Stimulated activated CD4-positive, alpha-beta T cell treated with anti-CD3 and anti-CD28 coated beads, Interleukin-15, amount 100 ng/mL, for 24 hours (primary cell): ENCODE measurements around the gene PLCH1.
"Not testable (repeated sequence)": the region's sequence is repeated elsewhere in the genome, so short reads cannot be mapped to it uniquely, and the experiment has no call there.

Experiments
- DNase-seq: peaks from one replicate; pipeline ENCODE4 v3.0.0-alpha.2; 2020

Gene PLCH1

DNA sequence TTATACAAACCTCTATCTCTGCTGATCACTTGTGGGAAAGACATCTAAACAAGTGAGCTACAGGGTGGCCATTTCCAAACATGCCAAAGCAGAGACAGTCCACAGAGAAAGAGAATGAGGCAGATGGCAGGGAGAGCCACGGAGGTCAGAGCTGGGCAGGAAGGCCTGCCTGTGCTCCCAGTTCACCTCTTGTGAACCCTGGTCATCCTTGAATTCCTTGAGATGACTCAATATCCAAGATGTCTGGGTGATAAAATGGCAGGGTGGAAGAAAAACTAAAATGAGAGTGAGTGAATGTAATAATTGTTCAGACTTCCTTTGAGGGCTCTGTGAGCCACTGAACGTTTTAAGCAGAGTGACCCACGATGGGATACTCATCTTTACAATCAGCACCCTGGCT, 104.8 kb downstream of the PLCH1 start:
- DNase-seq: no peak

DNA sequence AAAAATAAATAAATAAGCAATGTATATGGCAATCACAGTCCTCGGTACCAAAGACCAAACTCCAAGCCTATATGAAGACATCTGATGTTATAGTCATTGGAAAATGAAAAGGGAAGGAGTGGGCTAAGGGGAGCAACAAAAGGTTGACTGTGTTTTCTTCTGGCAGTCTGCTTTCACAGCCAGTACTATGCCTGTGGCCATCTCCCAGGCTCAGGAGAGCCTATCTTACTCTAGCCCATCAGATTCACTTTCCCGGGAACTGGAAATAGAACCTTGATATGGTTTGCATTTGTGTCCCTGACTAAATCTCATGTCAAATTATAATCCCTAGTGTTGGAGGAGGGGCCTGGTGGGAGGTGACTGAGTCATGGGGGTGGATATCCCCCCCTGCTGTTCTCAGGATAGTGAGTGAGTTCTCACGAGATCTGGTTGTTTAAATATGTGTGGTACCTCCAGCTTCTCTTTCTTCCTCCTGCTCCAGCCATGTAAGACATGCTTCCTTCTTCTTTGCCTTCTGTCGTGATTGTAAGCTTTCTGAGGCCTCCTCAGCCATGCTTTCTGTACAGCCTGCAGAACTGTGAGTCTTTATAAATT, 105.3 kb downstream of the PLCH1 start:
- no peak for DNase-seq

DNA sequence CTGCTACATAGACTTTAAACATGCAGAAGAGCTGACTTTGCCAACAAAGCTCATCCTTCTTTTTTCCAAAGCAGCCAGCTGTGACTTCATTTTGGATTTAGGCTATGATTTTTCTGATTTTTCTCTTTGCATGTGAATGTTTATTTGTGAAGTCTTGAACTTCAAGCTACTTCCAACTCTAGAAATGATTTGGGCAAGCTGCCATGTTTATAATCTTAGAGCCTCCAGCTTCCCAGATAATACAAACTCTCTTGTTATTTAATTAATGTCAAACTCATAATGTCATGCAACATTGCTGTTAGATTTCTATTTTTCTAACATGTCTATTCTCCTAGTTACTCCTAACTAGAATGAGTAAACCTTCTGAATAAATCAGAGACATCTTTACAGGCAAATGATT, 106.4 kb downstream of the PLCH1 start:
- not testable (repeated sequence) for DNase-seq

DNA sequence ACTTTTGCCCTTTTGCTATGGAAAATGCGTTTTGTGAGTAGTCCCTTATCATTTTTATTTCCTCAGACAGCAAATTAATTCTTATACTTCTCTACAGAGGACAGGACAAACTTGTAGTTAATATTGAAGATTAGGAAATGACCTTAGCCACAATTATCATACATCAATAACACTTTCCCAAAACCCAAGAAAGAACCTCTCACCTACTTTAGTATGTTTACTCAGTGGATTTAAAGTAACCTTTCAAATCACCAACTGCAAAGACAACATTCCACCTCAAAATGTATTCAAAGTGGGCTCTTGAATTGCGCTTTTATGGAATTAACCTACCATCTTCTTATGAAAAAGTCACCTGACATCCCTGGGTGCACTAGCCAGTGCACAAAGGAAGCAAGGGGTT, 107.3 kb downstream of the PLCH1 start:
- DNase-seq: no peak

DNA sequence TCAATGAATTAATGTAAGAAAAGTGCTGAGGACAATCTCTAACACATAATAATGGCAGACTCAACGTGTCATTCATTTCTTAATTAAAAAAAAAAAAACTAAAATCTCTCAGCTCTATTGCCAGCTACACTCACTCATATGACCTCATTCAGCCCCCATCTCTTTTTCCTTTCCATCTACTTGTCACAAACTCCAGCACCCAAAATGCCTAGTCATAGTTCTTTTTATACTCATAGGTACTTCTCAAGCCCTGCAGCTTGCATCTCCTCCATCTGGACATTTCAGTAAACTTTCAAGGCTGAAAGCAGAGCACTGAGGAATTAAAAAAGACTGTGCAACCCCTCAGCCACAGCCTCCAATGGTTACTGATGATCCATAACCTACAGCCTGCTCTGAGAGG, 109.8 kb downstream of the PLCH1 start:
- DNase-seq: no peak

DNA sequence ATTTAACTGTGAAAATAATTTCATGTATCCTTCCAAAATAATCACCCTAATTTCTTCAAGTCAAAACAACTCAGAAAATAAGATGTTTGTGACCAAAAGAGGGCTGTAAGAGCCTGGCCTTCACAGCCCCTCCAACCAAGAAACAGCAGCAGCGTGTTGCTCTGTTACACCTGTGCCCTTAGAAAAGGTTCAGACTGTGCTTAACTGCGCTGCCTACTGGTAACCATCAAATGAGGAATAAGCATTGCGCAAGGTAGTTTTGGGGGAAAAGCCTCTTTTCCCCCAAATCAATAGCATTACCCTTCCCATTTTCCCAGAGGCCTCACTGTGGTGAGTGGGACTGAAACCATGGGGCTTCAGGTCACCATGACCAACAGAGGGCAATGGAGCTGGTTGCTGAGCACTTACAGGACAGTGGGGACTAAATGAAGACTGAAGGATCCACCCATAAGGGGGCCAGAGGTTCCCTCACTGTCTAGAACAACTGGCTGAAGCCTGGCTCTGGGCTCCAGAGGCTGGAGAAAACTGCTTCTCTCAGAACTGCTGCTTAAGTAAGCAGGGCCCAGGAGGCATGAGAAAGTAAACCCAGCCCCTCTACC, 110.7 kb downstream of the PLCH1 start:
- DNase-seq: no peak

DNA sequence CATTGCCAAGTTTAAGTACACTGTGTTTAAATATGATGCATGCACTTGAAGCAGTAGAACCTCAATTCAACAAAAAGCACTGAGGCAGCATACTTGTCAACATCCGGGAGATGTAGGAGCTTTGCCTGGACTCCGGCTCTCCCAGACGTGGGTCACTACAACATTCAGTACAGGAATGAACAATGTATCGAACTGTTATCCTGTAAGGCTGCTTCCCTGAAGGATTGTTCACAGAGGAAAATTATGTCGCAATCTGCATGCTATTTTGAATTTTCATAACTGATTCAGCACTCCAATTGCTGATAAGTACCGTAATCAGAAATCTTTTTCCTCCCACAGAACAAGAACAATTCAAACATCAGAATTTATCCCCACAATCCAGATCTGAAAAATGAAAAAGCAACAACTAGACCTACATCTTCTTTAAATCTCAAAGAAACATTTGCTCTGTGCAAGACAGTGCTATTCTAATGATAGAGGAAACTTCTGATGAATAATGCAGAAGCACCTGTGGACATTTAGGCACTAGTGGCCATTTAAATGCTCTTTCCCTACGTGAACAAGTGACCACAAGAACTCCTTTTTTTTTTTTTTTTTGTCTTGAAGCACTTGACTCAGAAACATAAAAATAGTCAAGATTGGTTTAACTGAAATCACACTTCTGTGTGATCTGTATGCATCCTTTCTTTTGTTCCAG, 113.4 kb downstream of the PLCH1 start:
- no peak for DNase-seq

DNA sequence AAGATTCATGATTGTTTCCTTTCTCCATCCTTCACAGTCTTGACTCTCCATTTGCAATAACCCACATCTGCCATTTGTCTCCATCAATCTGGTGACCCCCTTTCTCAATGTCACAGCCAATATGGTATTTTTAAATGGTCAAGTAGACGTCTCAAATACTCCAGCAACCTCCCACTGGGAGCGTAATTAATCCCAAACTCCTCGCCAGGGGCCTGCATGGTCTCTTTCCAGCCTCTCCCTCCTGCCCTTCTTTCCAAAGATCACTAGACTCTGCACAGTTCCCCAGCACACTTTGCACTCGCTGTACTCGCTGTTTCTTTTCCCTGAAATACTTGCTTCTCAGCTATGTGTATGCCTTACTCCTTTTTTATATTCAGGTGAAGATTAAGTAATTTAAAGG, 115.3 kb downstream of the PLCH1 start:
- DNase-seq: no peak

DNA sequence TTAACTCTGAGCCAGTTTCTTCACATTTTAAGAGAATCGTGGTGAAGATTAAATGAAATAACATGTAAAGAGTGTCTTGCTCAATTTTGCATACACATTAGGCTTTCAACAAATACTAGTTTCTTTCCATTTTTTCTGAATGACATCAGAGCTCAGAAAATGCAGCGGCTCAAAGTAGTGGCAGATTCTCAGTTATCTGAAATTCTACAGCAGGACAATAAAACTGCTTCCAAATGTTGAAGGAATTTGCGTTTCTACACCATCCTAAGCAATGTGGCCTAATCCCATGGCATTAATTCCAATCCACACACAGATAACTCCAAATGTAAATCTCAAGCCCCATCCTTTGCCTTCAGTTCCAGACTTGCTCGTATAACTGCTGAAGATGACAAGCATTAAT, 115.8 kb downstream of the PLCH1 start:
- no peak for DNase-seq

DNA sequence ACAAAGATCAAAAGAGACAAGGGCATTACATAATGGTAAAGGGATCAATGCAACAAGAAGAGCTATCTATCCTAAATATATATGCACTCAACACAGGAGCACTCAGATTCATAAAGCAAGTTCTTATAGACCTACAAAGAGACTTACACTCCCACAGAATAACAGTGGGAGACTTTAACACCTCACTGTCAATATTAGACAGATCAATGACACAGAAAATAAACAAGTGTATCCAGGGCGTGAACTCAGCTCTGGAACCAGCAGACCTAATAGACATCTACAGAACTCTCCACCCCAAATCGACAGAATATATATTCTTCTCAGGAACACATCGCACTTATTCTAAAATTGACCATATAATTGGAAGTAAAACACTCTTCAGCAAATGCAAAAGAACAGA, 122.2 kb downstream of the PLCH1 start:
- DNase-seq: not testable (repeated sequence)

DNA sequence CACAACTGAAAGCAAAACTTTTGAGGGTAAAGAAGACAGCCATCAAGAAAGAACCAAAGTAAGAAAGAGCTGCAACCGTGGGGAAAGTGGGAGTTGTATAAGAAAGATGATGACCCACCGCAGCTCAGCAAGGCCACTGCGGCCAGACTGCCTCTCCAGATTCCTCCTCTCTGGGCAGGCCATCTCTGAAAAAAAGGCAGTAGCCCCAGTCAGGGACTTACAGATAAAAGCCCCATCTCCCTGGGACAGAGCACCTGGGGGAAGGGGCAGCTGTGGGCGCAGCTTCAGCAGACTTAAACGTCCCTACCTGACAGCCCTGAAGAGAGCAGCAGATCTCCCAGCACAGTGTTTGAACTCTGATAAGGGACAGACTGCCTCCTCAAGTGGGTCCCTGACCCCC, 124.3 kb downstream of the PLCH1 start:
- not testable (repeated sequence) for DNase-seq

DNA sequence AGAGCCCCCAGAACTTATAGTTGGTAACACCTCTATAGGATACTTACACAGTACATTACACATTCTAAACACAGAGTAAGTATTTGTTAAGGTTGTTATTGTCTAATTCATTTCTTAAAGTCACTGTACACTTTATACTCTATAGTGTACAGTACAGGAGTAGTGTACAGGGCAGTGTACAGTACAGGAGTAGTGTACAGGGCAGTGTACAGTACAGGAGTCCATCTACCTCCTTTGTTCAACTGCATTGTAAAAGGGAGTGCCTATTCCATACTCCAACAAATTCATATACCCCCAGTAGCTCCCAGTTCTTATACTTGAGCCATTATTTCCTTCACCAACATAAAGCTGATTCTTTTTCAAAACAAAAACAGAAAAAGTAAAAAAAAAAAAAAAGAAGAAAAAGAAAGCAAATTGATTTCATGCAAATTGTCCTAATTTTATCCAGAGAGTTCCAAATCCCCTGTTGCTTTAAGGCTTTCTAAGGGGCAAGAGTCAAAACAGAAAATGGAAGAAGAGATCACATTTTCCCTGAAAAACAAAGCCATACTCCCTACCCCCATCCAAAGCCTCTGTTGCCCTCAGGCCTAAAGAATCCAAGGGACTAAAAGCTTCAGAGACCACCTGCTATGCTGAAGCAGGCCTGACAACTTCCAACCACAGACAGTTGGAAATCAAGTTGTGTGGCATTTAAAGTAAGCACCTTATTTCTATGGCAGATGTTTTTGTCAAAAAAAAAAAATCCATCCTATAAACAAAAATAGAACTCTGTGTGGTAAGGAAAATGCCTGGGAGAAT, 125.6 kb downstream of the PLCH1 start:
- no peak for DNase-seq

DNA sequence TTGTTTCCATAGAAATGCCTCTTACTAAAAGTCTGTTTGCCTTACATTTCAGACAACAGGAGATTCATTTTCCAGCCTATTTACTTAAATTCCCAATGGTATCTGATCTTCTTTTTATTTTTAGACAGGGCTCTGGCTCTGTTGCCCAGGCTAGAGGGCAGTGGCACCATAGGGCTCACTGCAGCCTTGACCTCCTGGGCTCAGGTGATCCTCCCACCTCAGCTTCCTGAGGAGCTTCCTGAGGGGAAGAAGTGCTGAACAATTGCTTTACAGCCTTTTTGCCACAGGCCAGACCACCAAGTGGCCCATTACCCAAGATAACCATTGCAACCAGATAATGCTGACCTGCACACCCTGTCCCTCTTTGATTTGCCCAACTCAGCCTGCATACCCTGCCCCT, 126.3 kb downstream of the PLCH1 start:
- no peak for DNase-seq

DNA sequence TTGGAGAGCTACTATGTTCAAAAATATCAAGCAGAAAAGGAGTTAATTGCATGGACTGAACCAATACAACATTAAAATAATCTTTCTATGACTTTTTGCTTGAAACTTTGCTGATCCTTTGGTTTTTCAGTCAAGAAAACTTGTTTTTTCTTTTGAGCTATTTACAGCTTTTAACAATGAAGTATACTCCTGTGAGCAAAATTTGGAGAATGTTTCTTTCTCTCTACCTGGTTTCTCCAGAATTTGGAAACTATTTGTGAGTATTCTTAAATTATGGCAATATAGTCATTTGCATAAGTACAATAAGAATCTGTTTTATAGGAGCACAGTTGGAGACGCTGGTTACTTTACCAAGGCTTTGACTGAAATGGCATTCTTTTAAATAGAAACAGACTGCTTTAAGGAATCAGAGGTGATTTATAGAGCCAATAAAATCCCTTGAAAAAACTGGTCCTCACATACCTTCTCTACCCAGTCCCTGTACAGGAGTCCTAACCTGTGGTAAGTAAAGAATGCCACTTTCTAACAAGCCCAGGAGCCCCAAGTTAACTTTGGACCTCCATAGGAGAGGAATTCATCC, 127.4 kb downstream of the PLCH1 start:
- DNase-seq: no peak

DNA sequence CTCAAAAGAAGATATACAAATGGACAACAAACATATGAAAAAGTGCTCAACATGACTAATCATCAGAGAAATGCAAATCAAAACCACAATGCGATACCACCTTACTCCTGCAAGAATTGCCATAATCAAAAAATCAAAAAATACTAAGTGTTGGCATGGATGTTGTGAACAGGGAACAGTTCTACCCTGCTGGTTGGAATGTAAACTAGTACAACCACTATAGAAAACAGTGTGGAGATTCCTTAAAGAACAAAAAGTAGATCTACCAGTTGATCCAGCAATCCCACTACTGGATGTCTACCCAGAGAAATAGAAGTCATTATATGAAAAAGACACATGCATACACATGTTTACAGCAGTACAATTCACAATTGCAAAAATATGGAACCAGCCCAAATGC, 129.7 kb downstream of the PLCH1 start:
- DNase-seq: not testable (repeated sequence)

DNA sequence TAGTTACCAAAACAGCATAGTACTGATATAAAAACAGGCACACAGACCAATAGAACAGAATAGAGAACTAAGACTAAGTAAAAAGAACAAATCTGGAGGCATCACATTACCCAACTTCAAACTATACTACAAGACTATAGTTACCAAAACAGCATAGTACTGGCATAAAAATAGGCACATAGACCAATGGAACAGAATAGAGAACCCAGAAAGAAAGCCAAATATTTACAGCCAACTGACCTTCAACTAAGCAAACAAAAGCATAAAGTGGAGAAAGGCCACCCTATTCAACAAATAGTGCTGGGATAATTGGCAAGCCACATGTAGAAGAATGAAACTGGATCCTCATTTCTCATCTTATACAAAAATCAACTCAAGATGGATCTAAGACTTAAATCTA, 130.5 kb downstream of the PLCH1 start:
- DNase-seq: not testable (repeated sequence)

DNA sequence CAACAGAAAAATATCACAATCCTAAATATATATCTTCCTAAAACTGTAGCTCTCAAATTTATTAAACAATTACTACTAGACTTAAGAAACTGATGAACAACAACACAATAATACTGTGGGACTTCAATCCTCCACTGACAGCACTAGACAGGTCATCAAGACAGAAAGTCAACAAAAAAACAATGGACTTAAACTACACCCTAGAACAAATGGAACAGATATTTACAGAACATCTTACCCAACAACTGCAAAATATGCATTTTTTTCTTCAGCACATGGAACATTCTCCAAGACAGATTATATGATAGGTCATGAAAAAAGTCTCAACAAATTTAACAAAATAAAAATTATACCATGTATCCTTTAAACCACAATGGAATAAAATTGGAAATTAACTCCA, 133.4 kb downstream of the PLCH1 start:
- no peak for DNase-seq

DNA sequence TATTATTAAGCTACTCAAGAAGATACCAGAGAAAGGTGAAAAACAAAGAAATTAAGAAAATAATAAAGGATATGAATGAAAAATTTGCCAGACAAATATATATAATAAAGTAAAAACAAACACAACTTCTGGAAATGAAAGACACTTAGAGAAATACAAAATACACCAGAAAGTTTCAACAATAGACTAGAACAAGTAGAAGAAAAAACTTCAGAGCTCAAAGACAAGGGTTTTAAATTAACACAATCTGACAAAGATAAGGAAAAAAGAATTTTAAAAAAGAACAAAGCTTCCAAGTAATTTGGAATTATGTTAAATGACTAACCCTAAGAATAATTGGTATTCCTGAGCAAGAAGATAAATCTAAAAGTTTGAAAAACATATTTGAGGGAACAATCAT, 135.3 kb downstream of the PLCH1 start:
- no peak for DNase-seq

DNA sequence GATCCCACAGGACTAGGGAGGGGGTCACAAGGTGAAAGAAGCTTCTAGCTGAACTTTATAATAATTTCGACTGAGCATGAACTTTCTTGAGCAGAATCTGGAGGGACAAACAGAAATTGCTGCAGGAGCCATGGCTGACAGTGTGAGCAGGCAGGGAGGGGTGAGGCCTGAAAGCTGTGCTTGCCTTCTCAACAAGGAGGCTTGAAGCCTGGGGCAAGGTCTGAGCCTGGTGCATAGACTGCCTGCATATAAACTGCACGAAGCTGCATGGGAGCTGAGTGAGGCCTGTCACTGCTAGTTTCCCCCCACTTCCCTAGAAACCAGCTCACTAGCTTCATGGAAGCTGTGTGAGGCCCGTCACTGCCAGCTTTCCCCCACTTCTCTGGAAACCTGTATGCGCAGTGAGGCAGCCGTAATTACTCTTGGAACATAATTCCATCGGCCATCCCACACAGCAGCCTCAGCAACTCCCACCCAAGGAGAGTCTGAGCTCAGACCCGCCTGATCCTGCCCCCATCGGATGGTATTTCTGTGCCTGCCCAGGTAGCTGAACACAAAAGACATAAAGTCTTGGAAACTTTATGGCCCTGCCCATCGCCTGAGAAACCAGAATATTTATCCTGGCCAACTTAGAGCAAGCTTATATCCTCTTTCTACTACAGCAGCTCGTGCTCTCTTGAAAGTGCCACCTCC, 136.5 kb downstream of the PLCH1 start:
- DNase-seq: no peak

DNA sequence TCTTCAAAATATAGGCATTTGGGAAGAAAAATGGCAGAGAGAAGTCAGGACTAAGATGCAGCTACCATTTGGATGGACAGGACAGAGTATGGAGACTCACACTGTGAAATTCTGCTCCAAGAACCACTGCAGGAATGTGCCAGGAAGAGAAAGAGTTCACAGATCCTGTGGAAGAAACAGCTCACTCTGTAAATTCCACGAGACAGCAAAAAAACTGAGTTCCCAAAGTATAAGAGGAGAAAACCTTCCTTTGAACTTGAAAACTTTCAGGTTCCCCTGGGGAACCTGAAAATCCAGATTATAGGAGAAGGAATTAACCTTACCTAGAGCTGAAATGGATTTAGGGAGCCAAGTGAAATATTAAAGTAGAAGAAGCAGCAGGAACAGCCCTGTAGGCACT, 137.1 kb downstream of the PLCH1 start:
- DNase-seq: no peak

DNA sequence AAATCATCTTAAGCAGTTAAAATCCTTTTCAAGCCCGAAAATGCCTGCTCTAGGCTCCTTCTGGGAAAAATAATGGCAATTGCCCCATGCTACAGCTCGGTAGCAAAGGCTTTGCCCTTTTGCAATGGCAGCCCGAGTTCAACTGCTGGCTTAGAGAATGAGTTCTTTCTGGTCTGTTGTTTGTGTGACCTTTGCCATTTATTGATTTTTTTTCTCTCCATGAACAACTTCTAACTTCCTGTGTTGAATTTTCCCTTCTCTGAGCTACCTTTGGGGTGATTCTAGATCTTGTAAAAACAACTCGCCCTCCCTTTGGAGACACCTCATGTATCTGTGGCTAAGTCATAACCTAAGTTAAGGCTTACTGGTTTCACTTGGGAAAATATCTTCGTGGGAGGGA, 139.3 kb downstream of the PLCH1 start:
- DNase-seq: no peak

DNA sequence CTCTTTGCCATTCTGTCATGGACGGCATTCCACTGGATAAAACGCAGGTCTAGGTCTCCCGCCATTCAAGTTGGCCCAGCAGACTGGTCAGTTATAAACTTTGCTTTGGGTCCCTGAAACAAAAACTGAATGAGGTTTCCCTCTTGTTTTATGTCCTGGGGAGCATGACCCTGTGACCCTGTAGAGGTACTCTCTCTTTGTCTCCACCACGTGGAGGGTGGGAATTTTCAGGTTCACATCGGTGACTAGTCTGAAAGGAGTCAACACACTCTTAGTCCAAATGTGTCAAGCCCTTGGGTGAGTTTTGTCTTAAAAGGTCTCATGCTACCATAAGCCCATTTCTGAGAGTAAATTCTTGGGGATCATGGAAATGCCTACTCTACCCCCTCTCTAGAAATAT, 139.9 kb downstream of the PLCH1 start:
- DNase-seq: no peak

DNA sequence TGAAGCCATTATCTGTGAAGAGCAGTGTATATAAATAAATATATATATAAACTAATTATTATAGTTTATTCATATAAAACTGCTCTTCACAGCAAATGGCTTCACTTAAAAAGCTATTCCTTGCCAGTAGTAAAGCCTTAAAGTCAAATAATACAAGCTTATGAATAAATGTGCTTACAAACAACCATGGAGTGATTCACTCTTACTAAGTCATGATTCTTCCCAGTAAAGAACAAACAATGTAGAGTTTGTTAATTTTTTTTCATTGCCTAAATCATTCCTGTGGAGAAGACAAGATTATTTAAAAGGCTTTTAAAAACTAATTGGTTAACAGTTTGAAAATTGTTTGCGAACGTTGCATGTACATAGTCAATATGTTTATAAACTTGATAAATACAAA, 140.7 kb downstream of the PLCH1 start:
- DNase-seq: no peak
